RCC 7860 (cell line): ENCODE measurements around the gene HSD11B1.

Source experiments
- DNase-seq: peaks from one replicate; pipeline ENCODE4 v3.0.0-alpha.2; 2015; ENCODE audit warnings: low spot score
- FAIRE-seq: peaks from 2 replicates; lab custom pipeline; 2012; peaks lifted over from hg19 to GRCh38; lab: Jason Lieb, UNC

Gene HSD11B1

GRCh38 chr1:209704584-209704983 is at the start of gene HSD11B1:
Gene HSD11B1 (plus strand): TSS chr1:209704846. CDS start chr1:209704943, 97 bp downstream.
- DNase-seq (no peak), FAIRE-seq (no peak)

DNA sequence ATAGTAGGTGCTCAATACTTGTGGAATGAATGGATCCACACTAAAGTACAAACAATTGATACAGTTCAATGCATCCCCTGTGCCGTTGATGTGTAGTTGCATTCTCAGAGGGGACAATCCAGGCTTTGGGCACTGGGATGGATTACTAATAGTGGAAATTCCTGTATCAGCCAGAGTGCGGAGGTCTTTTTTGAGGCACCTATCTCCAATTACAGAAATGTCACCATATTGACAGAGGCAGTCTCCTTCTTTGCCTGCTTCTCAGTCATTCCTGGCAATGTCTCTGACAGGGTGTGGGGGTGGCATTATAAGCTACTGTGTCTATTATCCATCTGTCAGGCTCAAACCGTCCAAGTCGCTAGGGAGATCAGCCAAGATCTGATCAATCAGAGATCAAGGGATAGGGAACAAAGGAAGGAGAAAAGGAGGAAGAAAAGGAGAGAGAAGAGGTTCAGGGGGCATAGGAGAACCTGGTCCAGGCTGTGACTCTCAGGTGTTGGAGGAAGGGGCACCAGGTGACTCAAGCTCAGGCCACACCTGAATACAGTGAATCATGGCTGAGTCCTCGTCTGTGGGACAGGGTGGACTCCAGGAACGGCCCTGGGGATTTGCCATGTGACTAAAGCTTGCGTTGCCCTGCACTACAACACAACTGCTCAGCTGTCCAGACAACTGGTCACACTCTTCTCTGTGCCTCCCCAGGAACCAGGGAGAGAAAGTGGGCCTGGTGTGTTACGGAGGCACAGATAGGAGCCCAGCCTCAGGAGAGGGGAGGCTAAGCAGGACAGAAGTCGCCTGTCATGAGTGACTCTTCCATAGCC is 49.0 kb upstream of the HSD11B1 start:
- DNase-seq (peak; percentile 88), FAIRE-seq (no peak)

DNA sequence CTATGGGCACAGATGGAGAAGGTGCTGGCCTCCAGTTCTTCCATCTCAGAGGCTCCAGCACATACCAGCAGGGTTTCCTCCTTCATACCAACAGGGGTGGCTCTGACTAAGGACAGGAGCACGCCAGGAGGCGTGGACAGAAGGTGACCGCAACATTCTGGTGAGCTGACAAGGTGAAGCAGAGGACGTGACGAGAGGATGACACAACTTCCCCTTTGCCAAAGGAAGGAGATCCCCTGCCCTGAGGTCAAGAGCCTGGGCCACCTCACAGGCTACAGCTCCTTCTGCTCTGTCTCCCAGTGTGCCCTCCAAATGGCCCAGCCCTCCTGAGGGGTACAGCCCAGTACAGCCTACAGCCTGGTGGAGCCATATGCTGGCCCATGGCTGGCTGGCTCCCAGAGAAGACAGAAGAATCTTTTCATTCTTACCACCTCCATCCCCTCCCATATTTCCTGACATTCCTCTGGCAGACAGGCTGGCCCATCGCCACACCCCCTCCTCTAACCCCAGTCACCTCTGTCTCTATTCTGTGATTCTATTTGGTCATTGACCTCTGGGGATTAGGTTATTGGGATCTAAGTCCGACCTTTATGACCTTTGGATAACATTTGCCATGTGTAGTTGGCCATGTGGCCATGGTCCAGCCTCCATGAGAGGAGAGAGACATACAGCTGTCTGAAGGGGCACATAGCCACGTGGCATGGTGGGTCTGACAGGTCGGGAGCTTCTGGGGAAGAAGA is 47.3 kb upstream of the HSD11B1 start:
- DNase-seq, result peak; percentile 99

DNA sequence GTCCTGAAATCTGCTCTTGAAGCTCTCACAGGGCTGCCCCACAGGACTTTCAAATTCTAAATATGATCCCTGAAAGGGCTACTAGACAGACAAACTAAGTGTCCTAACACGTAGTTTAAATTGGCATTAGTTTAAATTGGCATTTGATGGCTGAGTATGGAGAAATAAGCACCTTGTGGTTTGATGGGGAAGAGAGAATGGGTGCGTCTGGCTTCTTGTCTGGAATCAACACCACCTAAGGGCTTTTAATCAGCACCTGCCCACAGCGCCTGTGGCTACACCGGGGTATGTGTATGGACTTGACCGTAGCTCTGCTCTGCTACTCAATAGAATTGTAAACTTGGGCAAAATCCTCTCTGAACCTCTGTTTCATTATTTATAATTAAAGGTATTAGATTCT is 46.7 kb upstream of the HSD11B1 start:
- FAIRE-seq (no peak), DNase-seq (no peak)

More for the DNA sequence above, 47.3 kb upstream of the HSD11B1 start:
- peak; percentile 93 for FAIRE-seq

- DNase-seq (peak; percentile 90), FAIRE-seq (peak; percentile 93)
These were observed 44.7 kb upstream of the HSD11B1 start for GRCh38 chr1:209659909-209660308.

DNA sequence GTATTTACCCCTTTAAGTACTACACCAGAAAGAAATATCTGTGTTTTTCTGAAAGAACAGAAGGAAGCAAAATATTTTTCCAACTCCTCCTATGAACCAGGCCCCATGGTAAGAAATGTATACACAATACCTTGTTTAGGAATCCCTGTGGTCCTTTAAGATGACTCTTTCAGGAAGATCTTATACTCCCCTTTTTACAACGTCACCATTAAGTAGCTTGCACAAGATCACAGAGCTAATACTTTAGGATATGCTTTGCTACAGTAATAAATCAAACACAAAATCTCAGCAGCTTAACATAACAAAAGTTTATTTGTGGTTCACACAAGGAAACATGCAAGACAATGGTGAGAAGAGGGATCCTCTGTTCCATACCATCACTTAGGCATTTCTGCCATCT is 43.6 kb upstream of the HSD11B1 start:
- no peak for DNase-seq
- no peak for FAIRE-seq

DNA sequence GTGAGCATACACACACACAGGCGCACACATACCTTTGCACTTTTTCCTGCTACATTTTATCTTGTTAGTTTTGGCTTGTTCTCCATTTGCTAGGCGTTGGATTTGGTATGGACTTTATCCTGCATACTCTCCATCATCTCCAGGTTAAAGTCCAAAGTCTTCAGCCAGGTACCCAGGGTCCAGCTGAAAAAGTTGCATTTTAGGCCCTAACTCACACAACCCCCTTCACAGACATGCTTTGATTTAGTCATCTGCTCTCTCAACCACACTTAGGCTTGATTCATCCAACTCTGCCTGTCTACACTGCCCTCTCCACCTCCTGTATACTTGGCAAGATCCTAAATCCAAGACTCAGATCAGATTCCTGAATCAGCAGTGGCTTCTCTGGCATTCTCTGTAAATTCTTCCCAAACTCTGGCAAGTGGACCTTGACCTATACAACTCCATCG is 41.7 kb upstream of the HSD11B1 start:
- peak; percentile 74 for DNase-seq
- peak; percentile 80 for FAIRE-seq

DNA sequence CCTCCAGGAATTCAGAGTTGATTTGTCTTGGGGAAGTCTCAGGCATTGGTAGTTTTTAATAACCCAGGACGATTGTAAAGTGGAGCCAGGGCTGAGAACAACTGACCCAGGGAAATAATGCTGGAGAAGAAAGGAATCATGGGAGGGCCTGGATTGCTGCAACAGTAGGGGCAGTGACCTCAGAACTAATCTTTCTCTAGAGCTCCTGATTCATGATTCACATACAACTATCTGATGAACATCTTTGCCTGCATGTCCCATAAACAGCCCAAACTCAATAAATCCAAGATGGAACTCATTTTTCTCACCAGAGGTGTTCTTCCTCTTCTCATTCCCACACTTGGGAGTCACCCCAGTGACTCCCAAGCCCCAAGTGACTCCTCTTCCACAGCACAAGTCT is 37.5 kb upstream of the HSD11B1 start:
- no peak for DNase-seq
- FAIRE-seq, result no peak

GRCh38 chr1:209667708-209668107 is 36.9 kb upstream of the HSD11B1 start:
- FAIRE-seq (no peak), DNase-seq (peak; percentile 58)

DNA sequence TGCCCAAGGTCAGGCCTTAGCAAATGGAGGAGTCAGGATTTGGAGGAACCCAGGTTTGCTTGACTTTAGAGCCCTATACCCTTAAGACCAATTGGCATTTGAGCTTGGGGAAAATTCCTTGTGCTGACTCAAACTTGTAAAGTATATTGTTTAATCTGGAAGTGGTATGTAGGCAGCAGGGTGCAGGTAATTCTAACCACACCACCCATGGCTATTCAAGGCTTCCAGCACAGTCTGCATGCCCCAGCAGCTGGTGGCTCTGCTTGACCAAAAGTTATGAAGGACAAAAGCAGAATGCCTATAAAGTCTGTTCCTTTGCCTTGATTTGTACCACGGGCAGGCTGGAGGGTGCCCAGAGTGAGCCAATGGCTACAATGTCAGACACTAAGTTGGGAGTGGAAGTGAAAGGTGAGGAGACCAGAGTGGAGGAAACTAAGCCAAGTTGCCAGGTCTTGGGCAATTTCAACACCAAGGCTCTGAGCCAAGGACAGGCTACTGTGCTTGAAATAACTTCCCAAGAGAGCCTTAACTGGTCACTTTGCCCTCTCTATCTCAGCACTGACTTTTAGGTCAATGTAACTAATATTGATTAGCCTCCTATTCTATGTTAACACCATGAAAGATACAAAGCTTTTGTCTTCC is 34.1 kb upstream of the HSD11B1 start:
- FAIRE-seq, result no peak
- DNase-seq, result no peak

DNA sequence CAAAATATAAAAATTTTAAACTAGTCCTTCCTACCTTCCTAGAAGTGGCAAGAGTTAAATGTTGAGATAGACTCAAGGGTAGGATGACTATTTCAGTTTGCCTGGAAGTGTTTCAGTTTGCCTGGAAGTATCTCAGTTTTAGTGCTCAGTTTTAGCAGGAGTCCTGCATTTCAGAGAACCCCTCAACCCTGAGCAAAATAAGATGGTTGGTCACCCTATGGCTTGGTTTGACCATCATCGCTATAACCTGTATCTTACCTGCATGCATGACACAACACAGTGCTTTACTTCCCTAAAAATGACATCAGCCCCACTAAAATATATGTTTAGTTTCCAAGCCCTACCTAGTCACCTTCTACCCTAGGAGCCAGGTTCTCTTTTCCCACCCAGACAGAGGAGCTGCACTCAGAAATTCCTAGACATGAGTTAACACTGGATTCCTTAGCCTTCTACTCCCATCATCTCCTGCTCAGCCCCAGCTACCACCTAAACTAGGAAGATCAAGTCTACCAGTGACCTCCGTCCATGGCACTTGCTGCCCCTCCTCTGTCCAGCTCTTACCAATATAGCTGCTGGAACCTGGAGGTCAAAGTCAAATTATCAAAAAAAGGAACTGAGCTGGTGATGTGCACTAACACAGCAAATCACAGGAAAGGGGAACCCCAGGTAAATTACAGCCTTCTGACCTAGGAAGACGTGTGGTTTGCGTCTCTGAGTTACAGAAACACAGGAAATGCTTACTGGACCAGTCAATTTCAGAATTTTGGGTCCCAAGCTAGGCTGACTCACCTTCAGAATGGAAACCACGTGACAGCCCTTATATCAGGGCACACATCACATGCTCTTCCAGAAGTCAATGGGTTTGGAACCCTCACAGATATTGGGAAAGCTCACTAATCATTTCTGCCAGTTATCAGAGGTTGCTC is 31.7 kb upstream of the HSD11B1 start:
- no peak for DNase-seq
- no peak for FAIRE-seq

DNA sequence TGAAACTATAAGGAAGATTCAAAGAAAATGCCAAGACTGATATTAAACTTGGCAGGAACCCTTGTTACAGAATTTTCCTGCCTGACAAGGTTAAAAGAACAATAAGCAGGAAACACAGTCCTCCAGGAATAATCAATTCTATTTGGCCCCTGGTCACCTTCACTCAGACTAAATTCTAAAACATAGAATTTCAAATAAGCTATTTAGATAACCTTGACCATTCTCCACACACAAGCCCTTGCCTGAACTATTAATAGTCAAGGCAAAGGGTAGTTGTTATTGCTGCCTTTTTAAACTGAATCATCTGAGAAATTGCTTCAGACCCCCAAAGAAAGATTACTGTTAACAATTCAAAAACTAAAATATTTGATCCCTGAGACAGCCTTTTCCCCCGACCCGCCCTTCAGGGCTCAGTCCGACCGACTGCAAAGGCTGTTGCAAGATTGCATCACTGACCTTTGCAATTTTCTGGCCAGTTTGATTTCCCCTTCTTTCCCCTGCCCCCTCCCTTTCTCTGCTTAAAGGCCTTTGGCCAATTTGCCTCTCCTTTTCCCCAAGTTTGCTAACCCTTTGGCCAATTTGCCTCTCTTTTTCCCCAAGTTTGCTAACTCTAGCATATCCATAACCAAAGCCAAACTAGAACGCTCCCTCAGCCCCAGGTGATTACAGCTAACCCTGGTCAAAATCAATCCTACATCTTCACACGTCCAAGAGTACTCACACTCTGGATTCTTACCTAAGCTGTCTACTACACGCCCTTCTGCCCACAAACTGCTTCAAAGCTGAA is 30.8 kb upstream of the HSD11B1 start:
- DNase-seq (no peak), FAIRE-seq (no peak)

- no peak for FAIRE-seq
- DNase-seq, result peak; percentile 57
These were observed 29.6 kb upstream of the HSD11B1 start, which contains the start of gene G0S2 for GRCh38 chr1:209674957-209675564. Gene G0S2 (plus strand): TSS chr1:209675412. CDS start chr1:209675685, 273 bp downstream.

- DNase-seq (no peak), FAIRE-seq (no peak)
These were observed 29.0 kb upstream of the HSD11B1 start for GRCh38 chr1:209675565-209676154.

GRCh38 chr1:209678981-209679539 is 25.6 kb upstream of the HSD11B1 start:
- no peak for FAIRE-seq

DNA sequence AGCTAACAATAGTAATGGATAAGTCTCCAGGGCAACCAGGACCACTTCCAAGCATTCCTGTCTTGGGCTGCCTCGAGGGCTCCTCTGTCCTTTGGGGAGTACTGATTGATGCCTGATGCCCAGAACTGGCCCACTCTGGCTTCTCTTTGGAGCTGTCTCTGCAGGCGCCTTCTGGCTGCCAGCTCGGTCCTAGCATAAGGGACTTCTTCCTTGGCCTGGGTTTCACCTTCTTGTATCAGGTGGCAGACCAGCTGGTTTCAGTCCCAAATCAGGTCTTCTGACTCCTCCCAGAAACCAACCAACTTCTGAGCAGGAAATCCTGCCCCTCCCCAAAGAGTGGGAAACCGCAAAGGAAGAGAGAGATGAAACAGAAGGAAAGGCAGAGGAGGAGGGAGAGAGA is 18.8 kb upstream of the HSD11B1 start:
- FAIRE-seq (no peak), DNase-seq (no peak)

More at GRCh38 chr1:209678981-209679539, 25.6 kb upstream of the HSD11B1 start:
- no peak for DNase-seq

DNA sequence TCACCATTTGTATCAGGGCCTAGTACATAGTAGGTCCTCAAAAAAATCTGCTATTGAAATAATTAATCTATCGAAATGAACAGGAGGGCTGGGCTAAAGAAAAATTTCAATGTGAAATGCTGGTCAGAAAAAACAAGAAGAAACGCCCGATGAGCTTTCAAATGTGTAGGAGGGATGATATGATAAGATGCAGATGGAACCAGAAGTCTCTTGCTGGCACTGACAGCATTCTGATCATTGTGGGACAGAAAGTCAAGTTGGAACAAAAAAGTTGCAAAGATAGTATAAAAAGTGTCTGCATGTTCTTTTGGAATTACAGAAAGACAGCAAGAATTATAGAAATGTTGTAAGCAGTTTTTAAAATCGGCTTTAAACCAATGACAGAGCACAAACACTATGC is 18.3 kb upstream of the HSD11B1 start:
- DNase-seq, result no peak
- no peak for FAIRE-seq

DNA sequence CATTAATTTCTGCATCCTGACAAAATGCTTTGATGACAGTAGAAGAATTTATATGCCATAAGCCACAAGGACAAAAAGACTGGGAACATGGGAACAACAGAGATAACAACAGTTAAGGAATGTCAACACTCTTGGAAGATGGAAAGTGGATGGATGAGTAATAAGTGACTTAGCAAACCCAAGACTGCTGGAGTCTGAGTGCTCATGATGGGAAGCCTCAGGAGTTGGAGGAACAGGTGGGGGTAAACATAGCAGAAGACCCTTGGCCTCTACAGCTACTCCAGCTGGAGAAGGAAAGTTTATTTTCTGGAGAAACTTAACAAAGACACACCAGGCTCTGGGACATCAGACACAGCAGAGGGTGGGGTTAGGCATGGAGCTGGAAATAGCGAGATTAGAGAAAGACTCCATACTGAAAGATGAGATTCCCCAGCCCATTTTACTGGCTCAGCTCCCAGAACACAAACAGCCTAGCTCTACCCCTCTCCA is 15.9 kb upstream of the HSD11B1 start:
- DNase-seq (peak; percentile 94), FAIRE-seq (peak; percentile 86)
